NCI-H128 (cell line): ENCODE measurements around the gene DNAH8.

Experiments used
- DNase-seq: peaks from one replicate; lab custom pipeline; 2025; ENCODE audit not compliant: unreplicated experiment; lab: John Stamatoyannopoulos, UW

Gene DNAH8

GRCh38 chr6:38702558-38703397, 12.3 kb upstream of the DNAH8 start, which contains the start of gene GLO1:
Gene GLO1, minus strand, starts transcription at chr6:38703145. Its CDS starts 91 bp downstream, at chr6:38703054.
- peak; percentile 92 for DNase-seq

- no peak for DNase-seq
Observed at GRCh38 chr6:38703949-38704590, 11.0 kb upstream of the DNAH8 start.

DNA sequence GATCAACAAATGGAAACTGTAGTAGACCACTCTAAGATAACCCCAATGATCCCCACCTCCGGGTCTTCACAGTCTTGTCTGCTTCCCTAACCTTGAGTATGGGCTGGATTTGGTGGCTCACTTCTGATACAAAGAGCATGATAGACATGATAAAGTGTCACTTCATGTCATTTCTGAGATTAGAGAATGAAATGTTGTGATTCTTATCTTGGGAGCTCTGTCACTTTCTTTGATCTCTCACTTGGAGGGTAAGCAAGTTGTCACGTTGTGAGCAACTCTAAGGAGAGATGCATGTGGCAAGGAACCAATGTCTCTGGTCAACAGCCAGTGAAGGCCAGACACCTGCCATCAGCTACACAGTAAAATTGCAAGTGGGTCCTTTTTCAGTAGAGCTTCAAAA, 9.2 kb upstream of the DNAH8 start:
- no peak for DNase-seq

DNA sequence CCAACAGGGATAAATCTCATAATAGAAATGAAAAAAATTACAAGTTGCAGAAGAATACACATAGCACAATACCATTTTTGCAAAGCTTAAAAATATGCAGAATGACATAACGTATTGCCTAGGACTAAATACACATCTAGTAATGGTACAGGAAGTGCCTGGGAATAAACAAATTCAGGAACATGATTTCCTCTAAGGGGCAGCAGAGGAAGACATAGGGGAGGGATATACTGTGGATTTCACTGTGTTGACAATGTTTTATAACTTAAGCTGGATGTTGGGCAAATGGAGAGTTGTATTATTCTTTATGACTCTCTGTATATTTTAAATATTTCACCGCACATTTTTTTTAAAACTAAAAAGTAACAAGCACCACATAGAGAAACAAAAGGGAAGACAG, 6.6 kb upstream of the DNAH8 start:
- DNase-seq: no peak

- no peak for DNase-seq
Observed at GRCh38 chr6:38713812-38714211, 1.3 kb upstream of the DNAH8 start.

- DNase-seq: no peak
Observed at GRCh38 chr6:38714239-38715015, 684 bp upstream of the DNAH8 start.

DNA sequence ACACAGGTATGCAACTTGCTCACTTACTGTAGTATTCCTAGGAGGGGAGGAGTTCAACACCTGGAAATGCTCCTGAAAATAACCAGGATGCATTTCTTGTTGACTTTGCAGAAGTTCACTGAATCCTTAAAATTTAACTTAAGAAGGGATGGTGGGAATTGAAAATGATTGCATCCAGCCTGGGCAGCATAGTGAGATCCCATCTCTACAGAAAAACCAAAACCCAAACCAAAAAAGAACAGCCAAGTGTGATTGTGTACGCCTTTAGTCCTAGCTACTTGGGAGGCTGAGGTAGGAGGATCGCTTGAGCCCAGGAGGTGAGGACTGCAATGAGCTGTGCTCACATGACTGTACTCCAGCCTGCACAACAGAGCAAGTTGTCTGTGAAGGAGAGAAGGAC, 1.7 kb downstream of the DNAH8 start:
- no peak for DNase-seq

DNA sequence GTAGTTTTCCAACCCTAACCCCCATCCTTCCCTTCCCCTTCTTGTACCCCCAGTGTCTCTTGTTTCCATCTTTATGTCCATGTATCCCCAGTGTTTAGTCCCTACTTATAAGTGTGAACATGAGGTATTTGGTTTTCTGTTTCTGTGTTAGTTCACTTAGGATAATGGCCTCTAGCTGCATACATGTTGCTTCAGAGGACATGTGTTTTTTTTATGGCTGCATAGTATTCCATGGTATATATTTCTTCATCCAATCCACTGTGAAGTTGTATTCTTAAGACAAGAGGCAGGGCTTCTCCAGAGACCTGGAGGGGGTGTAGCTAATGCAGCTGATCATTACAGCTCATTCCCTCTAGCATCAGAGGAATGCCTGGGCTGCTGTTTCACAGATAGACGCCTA, 4.2 kb downstream of the DNAH8 start:
- DNase-seq: no peak

- DNase-seq: no peak
Observed at GRCh38 chr6:38720295-38720694, 5.2 kb downstream of the DNAH8 start.

- no peak for DNase-seq
Observed at GRCh38 chr6:38722038-38722437, 6.9 kb downstream of the DNAH8 start.

GRCh38 chr6:38722727-38723334, 7.7 kb downstream of the DNAH8 start:
- no peak for DNase-seq

GRCh38 chr6:38723783-38724182, 8.7 kb downstream of the DNAH8 start:
- no peak for DNase-seq

GRCh38 chr6:38724343-38724742, 9.2 kb downstream of the DNAH8 start:
- DNase-seq: no peak

GRCh38 chr6:38725414-38726183, 10.5 kb downstream of the DNAH8 start:
- DNase-seq: no peak

- DNase-seq: no peak
Observed at GRCh38 chr6:38728203-38728602, 13.1 kb downstream of the DNAH8 start.

DNA sequence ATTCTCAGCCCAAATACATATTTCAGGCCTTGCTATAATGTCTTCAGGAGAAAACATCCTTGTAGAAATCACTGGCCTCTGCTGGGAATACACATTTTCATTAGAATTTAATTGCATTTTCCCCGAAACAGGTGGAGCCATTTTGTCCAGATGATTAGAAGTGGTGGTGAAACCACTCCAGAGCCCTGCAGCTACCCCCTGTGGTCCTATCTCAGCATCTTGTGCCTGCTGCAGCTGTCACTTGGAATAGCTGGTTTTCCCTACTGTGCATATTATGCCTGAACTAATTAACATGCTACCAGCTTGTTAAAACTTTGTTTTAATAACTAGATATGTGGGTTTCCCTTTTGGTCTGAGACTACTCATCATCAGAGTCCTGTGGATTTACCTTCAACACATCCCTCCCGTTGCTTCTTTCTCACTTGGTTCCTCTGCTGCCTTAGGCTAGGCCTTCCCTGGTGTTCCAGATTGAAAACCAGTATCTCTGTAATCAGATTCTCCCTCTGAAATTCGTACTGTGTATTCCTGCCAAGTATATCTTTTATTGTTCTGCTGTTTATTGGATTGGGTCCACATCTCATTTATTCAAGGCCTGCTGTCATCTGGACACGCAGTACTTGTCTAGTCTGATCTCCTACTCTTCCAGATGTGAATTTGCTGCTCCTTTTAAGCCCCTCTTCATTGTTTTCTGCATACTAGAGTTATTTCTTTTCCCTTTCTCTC, 15.2 kb downstream of the DNAH8 start:
- DNase-seq: no peak

- DNase-seq: no peak
Observed at GRCh38 chr6:38736951-38737350, 21.8 kb downstream of the DNAH8 start.

GRCh38 chr6:38738261-38738660, 23.1 kb downstream of the DNAH8 start:
- DNase-seq: no peak

GRCh38 chr6:38739532-38739931, 24.4 kb downstream of the DNAH8 start:
- DNase-seq: no peak

DNA sequence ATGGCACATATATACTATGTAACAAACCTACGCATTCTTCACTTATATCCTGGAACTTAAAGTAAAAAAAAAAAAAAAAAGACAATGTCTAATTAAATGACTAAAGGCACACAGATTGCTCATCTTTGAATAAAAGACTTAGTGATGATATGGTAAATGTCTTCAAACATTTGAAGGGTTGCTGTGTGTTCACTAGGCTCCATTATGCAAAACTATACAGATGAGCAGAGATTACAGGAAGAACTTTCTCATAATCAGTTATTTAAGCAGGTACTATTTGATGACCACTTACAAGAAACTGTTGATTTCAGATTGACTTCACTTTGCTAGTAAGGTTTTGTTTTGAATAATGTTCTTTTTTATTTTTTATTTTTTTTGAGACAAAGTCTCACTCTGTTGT, 34.4 kb downstream of the DNAH8 start:
- no peak for DNase-seq
